Activated CD4-positive, alpha-beta T cell treated with anti-CD3 and anti-CD28 coated beads for 4 hours (primary cell): Measurements from ENCODE around the gene CAV1.

Source experiments
- DNase-seq, 2 donors: peaks; one replicate each; pipeline ENCODE4 v3.0.0-alpha.2; 2020

Gene CAV1

DNA sequence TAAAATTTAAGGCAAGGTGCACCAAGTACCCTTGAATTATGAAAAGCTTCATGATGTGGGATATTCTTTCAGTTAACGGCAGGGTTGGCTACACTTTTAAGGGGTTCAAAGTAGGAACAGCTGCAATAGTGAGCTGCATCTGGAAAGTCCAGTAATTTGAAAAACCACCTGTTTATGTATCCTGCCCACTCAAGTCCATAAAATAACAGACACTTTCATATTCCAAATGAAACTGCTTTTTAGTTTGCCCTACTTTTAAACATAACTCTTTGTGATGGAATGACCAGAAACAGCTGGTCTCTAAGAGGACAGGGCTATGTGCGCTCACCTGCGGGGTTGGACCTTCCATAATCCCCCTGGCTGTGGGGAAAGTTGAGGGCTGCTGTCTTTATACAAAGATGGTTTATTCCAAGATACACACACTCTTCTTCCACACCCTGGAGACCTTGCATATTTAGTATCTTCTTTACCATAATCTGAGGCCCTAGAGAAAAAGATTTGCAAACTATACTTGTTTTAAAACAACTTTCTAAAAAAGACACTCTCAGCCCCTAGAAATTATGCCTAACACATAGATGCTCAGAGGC lies 7.4 kb downstream of the CAV1 start:
- DNase-seq, result no peak

DNA sequence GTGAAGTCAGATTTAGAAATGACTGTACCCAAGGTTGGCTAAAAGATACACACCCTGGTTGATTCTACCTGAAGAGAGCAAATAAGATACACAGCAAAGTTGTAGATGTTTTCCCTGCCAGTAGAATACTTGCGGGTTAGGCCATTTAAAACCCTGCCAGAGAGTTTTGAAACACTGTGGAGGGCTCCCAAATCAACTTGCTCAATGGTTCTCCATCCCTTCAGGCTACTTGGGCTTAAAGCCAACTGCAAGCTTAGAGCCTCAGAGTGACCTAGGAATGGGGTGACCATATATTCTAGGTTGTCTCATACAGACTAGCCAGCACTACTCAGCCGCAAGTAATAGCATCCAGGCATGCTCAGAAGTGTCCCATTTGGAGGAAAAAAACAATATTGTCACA lies 10.0 kb downstream of the CAV1 start:
- no peak for DNase-seq

DNA sequence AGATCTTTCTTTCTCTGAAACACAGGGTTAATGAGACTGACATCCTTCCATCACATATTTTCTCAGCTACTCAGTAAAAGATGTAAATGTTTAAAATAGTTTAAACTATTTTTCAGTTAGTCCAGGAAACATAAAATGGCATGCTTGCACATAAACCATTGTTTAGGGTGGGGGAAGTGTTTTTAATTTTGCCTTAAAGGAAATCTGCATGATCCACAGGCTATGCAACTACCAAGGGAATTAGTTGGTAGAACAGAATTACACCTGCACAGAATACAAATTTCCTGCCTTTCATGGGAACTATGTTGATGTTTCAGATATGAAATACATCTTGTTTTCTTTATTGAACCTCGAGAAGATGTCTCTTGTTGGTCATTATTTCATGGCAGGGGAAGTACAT lies 10.6 kb downstream of the CAV1 start:
- DNase-seq, result no peak

DNA sequence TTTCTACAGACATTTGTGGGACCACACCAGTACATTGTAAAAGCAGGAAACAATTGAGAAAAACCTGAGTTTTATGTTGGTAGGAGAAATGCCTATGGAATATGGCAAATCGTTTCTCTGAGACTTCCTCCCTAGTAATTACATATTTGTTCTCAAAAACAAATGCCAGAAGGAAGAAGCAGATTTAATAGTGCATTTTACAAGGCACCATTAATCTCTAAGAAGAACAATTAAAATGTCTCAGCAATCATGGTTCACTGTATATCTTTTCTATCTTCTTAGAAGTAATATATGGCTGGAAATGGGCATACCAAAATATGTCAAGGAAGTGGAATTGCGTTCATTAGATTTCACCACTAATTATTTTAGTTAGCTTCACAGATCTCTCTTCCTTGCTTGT lies 13.3 kb downstream of the CAV1 start:
- DNase-seq, result no peak

DNA sequence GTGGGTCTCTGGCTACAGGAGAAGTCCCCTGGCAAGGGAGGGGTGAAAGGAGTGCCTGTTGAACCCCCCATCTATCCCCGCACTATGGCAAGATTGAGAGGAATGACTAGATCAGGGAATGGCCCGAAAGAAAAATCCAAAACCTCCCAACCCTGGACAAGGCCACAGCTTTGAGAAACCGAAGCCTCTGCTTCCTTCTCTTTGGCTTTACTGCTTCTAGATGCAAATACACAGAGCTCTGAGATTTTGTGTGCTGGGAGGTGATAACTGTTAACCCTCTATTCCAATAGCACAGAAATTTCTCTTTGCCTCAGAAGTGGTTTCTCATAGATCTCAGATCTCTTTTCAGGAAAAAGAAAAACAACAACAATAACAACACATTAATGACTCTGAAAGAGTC lies 15.0 kb downstream of the CAV1 start:
- no peak for DNase-seq

DNA sequence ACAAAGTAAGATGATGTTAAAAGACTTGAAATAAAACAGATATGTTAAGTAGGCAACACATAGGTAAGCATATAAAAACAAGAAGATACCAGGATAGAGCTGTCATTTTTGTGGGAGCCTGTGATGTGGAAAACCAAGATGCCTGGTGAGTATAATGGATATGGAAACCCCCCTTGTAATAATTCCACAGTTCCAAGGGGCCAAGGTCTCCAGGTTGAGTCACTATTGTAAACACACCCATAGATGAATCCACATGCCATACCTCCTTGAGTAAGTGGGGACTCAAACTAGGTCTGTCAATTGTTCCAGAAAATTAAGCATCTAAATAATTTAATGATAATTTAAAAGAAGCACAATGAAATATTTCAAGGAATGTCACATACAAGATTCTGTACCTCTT lies 15.9 kb downstream of the CAV1 start:
- DNase-seq, result no peak

DNA sequence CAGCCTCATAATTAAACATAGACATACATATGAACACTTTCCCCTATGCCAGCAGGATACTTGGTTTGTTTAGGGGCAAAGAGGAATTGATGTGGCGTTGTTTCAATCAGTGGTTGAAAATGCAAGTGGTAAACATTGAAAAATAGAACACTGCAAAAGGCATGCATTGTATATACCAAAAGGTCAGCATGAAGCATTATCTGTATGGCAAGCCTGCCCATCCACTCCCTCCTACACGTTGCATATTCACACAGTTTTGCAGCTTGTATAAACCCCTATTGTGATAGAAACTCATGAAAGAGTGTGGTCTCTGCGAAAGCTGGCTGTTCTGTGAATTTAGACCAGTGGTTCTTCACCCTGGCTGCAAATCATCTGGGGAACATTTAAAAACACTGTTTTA lies 17.1 kb downstream of the CAV1 start:
- DNase-seq, result no peak

DNA sequence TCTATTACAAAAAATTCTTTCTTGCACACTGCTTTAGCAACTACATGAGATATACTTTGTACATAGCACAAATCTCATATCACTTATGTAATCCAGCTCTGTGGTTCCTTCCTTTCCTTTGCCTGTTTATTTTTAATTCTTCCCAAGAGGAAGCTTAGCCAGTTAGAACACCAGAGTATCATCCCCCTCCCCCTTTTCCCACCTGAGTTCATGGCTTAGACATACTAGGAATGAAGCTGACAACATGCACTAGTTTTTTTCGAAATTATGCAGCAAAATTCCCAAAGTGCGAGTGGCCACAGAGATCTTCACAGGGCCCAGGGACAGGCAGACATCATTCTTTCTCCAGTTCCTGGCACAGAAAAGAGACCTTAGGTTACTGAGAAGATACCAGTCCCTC lies 17.8 kb downstream of the CAV1 start:
- DNase-seq, result no peak

DNA sequence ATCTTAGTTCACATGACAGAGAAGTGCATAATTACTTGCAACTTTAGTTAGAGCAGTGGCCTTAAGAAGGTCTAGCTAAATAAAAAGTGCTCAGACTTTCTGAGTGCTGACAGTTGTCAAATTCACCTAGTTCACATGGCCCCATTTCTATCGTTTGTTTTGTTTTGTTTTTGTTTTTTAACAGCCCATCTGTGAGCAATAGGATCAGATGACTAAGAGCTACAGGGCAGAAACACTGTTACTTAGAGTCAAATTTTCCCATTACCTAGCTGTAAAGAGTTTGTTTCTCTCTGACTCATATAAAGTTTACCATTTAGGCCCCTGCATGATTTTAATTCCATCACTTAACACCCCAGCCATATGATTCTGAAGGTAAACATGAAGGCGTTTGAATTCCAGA lies 18.8 kb downstream of the CAV1 start:
- no peak for DNase-seq

DNA sequence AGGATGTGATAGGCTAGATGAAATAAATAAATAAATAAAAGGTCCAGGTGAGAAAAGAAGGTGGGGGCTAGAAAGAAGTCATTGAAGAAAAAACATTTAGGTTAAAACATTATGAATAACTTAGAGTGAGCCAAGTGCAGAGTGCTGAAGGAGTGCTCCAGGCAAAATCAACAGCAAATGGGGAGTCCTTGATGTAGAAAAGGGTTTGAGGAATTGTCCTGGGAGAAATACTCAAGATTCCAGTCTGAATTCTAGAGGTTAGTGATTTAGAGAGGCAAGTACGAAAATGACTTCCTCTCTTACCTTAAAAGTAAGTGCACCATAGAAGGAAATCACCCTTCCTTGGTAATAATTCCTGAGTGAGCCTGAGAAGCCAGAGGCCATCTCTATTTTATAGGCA lies 19.7 kb downstream of the CAV1 start:
- DNase-seq, result no peak

DNA sequence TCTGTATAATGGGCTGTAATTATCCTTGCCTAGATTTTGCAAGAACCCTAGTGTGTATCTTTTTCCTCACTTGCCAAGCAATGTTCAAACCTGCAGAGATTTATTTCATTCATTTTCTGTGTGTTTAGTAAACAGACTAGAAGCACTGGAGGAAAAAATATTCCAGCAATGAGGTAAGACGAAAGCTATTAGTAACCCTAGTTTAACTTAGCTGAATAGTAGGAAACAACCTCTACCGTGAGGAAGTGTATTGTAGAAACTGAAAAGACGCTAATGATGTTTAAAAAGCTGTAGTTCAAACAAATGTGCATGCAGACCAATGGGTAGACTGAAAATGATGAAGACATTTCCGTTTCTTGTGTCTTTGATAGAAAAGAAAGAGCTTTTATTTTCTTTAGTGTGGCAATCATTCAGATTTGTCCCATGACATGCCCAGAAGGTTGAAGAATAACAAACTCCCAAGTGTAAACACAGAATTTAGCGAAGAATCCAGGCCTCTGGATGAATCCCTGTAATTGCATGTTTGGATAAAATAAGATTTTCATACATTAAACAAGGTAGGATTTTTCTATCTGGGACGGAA lies 20.7 kb downstream of the CAV1 start:
- DNase-seq, result no peak

DNA sequence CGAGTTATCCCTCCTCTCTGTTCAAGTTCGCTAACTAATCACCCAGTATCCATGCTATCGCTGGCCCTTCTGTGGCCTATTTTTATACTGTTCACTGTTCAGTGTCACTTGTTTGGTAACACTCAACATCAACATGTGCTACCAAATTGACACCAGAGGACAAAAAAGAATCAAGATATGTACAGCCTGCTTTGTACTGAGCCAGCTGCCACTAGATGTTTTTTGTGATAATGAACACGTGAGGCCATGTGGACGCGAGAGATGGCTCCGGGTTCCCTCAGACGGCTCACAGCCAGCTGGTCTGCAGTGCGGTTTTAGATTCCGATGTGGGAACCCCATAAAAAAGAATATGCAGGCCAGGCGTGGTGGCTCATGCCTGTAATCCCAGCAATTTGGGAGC lies 21.2 kb downstream of the CAV1 start:
- no peak for DNase-seq

DNA sequence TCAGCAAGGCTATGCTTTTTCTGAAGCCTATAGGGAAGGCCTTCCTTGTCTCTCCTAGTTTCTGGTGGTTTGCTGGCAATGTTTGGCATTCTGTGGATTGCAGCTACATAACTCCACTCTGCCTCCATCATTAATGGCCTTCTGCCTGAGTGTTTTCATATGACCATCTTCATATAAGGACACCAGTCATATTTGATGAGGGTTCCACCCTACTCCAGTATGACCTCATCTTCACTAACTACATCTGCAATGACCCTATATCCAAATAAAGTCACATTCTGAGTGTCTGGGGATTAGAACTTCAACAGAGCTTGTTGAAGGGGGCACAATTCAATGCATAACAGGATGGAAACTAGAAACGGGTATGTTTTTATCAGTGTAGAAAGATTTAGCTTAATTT lies 22.1 kb downstream of the CAV1 start:
- DNase-seq, result no peak

DNA sequence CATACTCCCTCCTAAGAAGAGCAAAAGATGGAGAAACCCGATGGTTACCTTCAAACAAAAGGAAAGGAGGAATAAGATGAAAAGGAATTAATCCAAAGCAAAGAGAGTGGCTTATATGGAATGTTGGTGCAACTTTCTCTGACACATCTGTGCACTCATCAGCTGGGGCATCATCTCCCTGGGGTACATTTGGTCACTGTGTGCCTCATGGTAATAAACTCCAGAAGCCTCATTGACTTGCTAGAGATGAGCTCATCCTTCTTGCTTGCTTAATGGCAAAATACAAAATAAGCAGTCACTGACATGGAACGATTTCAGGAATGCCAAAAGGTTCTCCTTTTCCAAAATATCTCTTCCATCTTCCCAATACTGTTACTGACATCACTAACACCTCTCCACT lies 22.5 kb downstream of the CAV1 start:
- DNase-seq, result no peak

DNA sequence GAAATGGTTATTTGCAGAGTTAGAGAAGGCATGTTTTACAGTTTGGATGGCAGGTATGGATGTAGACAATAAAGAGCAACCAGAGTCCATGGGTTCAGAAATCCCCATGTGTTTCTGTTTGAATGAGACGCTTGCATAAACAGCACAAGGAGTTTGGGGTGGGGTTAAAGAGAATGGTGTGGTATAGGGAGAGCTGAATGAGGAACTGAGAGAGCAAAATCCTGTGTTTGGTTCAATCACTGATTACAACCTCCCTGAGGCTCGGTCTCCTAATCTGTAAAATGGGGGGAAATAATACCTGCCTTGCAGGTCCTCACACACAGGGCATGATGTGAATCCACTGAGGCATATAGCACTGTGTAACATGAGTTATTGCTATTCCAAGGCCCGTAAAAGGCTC lies 23.7 kb downstream of the CAV1 start:
- no peak for DNase-seq

DNA sequence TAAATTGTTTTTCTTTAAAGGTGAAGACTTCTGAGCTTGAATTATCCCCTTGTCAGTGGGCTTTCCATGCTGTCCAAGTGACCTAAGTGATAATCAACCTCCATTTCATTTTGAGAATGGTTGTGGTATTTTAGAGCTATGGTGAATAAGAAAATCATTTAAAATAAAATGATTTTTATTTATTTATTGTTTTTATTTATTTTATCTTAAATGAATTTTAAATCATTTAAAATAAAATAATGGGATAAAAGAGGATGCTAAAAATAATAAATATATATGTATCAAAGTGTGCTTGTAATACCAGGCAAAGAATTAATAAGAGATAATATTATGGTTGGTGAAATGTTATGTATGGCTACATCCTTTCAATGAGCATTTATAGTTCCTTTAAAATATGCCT lies 24.5 kb downstream of the CAV1 start:
- DNase-seq, result no peak

DNA sequence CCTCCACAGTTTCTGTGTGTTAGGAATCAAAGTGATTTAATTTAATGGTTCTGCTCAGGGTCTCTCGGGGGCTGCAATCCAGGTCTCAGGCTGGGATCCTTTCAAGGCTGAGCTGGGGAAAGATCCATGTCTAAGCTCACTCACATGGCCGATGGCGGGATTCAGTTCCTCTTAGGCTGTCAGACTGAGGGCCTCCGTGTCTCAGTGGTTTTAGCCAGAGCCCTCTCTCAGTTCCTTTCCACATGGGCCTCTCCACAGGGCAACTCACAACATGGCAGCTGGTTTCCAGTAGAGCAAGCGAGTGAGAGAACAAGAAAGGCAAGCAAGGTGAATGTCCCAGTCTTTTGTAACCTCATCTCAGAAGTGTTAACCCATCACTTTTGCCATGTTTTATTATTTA lies 26.9 kb downstream of the CAV1 start:
- DNase-seq, result no peak

DNA sequence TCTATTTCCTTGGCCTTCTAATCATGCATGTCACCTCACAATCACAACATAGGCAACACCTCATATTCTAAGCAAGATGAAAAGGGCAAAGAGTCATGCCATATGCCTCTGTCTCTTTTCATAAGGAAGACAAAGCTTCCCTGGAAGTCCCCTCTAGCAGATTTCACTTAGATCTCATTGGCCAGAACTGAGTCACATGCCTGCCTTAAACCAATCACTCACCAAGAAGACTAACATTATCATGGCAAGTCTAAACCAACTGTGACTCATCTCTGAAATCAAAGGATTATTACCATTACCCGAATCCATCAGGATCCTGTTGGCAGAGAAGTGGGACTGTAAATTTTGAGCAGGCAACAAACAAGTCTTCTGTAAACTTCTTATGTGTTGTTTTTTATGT lies 27.8 kb downstream of the CAV1 start:
- no peak for DNase-seq

DNA sequence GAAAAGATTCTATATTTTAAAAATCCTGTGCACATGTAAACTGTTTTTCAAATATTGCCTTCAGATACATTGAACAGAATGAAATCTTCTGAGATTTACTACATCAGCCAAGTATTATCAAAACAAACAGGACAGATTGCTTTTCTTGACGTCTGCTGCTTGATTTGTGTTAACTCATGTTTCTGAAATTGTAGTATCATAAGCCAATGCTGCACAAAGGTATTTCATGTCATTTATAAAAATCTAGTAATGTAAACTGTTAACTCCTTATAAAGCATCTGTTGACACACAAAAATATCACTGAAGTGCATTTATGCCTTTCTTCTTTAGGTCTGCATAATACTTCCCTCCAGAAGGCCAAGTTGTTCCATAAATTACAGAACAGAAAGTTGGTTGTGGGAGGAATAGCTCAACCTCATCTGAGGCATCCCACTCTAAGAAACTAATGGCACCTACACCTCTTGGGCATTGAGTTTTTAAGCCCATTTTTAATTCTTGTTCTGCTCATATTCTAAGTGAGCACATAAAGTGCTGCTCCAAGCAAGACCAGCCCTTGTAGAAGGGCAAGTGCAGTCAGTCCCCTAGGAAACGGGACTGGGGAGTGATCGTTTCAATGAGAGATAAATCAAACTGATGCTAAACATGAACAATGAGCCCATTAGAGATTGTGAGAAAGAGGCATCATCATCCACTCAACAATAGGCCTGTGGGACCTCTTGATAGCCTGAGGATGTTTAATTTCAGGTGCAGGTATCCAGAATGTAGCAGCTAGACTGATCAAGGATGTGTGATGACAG lies 28.5 kb downstream of the CAV1 start:
- no peak for DNase-seq

DNA sequence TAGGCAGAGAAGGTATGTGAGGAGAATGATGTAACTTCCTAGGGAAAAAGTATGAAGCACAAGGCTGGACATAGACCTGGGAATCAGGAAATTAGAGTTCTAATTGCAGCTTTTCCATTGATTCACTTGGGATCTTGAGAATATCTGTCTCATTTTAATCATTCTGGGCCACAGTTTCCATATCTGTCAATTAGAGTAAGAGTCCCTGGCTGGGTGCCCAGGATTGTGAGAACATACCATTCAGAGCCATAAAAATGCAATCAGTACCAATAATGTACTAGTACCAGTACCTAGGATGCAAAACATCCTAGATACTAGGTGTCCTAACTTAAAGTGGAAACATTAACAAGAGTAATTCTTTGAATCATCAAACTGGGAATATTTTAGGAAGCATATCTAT lies 29.6 kb downstream of the CAV1 start:
- no peak for DNase-seq

DNA sequence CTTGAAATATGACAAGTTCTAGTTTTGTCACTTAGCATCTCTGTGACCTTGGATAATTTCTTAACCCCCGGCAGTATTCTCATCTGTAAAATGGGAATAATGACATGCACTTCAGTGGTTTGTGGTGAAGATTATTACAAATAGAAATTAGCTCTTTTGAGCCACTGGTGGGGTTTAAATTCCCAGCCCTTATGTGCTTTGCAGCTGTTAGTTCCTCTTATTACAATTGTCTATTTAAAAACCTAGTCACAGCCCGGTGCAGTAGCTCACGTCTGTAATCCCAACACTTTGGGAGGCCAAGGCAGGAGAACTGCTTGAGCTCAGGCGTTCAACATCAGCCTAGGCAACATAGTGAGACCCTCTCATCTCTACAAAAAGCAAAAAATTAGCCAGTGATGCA lies 30.1 kb downstream of the CAV1 start:
- no peak for DNase-seq

DNA sequence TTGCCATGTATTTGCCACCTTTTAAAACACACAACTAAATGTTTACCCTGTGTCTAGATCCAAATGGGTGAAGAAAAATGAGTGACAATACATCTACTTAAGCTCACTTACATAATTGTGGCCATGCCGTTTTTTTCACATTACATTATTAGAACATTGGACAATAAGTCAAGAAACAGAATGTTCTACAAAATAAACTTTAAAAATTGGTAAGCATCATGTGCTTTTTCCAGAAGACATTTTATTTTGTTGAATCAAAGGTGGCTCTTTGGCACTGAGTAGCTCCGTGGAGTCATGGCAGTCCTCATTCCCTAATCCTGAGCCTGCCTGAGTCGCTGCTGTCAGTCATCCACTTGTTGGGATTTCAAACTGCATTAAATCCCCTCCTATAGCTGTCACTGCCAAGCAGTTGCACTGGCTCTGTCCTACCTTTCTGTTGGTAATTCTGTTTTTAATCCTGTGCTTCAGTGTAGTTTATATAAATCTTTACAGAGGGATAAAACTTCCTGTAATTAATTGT lies 32.3 kb downstream of the CAV1 start:
- no peak for DNase-seq

DNA sequence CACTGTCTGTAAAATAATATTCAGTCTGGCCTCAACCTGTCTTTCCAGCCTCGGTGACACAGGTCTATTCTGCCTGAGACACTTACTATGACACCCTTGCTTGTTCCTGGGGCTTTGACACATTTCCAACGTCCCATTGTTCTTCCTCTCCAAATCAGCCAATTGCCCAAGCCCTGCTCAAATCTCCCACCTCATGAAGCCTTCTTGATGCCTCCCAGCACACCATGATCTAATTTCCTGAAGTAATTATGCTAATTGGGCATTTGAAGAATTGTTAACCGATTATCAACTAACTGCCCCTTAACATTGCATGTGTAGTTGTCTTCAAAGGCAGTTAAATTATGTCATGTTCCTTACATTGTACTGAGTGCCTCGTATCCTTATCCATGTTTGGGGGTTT lies 33.1 kb downstream of the CAV1 start:
- DNase-seq, result no peak
